ENCODE measurements around the gene FOSB. TPM values are rescaled to one million over a fixed set of nuclear protein-coding genes. Genes with fewer than 3 reads are reported as not detected.

The FOSB gene
- total RNA-seq, 1 donor from 2014 or later, result 13.3 TPM

- Mint-ChIP-seq H3K4me3 (ENCODE audit: unreplicated experiment) (peak overlapping the region; percentile 88), H3K9me3 (ENCODE audit: unreplicated experiment) (no peaks in the 10 kb centered on the region), H3K4me1 (ENCODE audit: low read depth, unreplicated experiment) (peaks cover 10% of the 10 kb centered on the region), H3K27me3 (ENCODE audit: low read depth, unreplicated experiment) (no peaks in the 10 kb centered on the region), H3K36me3 (ENCODE audit: low read depth, unreplicated experiment) (peaks cover 3% of the 10 kb centered on the region), H3K27ac (ENCODE audit: unreplicated experiment) (peak overlapping the region; percentile 97)
- Histone ChIP-seq H3K27me3 (ENCODE audit: insufficient read depth, low read length) (no peaks in the 10 kb centered on the region), H3K4me1 (ENCODE audit: insufficient read depth, low read length) (peaks cover 30% of the 10 kb centered on the region), H3K36me3 (ENCODE audit: insufficient read depth, low read length) (no peaks in the 10 kb centered on the region), H3K4me2 (ENCODE audit: low read length) (peak overlapping the region; percentile 97), H2AFZ (ENCODE audit: low read depth, low read length) (no peak overlapping the region), H3K4me3 (ENCODE audit: insufficient read depth, low read depth, low read length) (peak overlapping the region; percentile 76), H3K9me3 (ENCODE audit: insufficient read depth, low read depth, low read length) (no peaks in the 10 kb centered on the region), H3K79me2 (ENCODE audit: insufficient read depth, low read length) (no peaks in the 10 kb centered on the region), H4K20me1 (ENCODE audit: insufficient read depth, low read length) (peaks cover 26% of the 10 kb centered on the region), H3K9ac (ENCODE audit: low read length) (peak overlapping the region; percentile 96), H3K27ac (ENCODE audit: low read depth, low read length) (peak overlapping the region; percentile 93)
- FAIRE-seq (no peak), DNase-seq (ENCODE audit: low read depth) (no peak)
- TF ChIP-seq CTCF (IDR thresholded peaks at IDR 0.05; ENCODE audit: insufficient read depth, low read depth, low read length) (no peak), EZH2 (IDR thresholded peaks at IDR 0.05; ENCODE audit: insufficient read depth, low read length) (no peak)
Measured at GRCh38 chr19:45468159-45468651, 409 bp downstream of the FOSB start.

GRCh38 chr19:45468803-45469131 lies 971 bp downstream of the FOSB start:
- peak overlapping the region; percentile 88 for H3K4me3 Mint-ChIP-seq (ENCODE audit: unreplicated experiment)
- peaks cover 3% of the 10 kb centered on the region for H3K36me3 Mint-ChIP-seq (ENCODE audit: low read depth, unreplicated experiment)
- Histone ChIP-seq H3K36me3 (ENCODE audit: insufficient read depth, low read length) (no peaks in the 10 kb centered on the region), H4K20me1 (ENCODE audit: insufficient read depth, low read length) (peaks cover 26% of the 10 kb centered on the region), H3K27ac (ENCODE audit: low read depth, low read length) (peak overlapping the region; percentile 93), H3K9me3 (ENCODE audit: insufficient read depth, low read depth, low read length) (no peaks in the 10 kb centered on the region), H3K4me1 (ENCODE audit: insufficient read depth, low read length) (peaks cover 30% of the 10 kb centered on the region), H3K4me2 (ENCODE audit: low read length) (peak overlapping the region; percentile 97), H3K9ac (ENCODE audit: low read length) (peak overlapping the region; percentile 96), H3K27me3 (ENCODE audit: insufficient read depth, low read length) (no peaks in the 10 kb centered on the region), H3K4me3 (ENCODE audit: insufficient read depth, low read depth, low read length) (peak overlapping the region; percentile 76), H2AFZ (ENCODE audit: low read depth, low read length) (no peak overlapping the region), H3K79me2 (ENCODE audit: insufficient read depth, low read length) (no peaks in the 10 kb centered on the region)
- no peaks in the 10 kb centered on the region for H3K9me3 Mint-ChIP-seq (ENCODE audit: unreplicated experiment)
- DNase-seq (ENCODE audit: low read depth), result no peak
- peak overlapping the region; percentile 97 for H3K27ac Mint-ChIP-seq (ENCODE audit: unreplicated experiment)
- no peak for FAIRE-seq
- H3K27me3 Mint-ChIP-seq (ENCODE audit: low read depth, unreplicated experiment), result no peaks in the 10 kb centered on the region
- TF ChIP-seq EZH2 (IDR thresholded peaks at IDR 0.05; ENCODE audit: insufficient read depth, low read length) (no peak), CTCF (IDR thresholded peaks at IDR 0.05; ENCODE audit: insufficient read depth, low read depth, low read length) (no peak)
- H3K4me1 Mint-ChIP-seq (ENCODE audit: low read depth, unreplicated experiment), result peaks cover 10% of the 10 kb centered on the region

- peak overlapping the region; percentile 88 for H3K4me3 Mint-ChIP-seq (ENCODE audit: unreplicated experiment)
- Histone ChIP-seq H3K79me2 (ENCODE audit: insufficient read depth, low read length) (no peaks in the 10 kb centered on the region), H4K20me1 (ENCODE audit: insufficient read depth, low read length) (peaks cover 26% of the 10 kb centered on the region), H3K4me3 (ENCODE audit: insufficient read depth, low read depth, low read length) (peak overlapping the region; percentile 76), H3K4me2 (ENCODE audit: low read length) (peak overlapping the region; percentile 97), H3K36me3 (ENCODE audit: insufficient read depth, low read length) (no peaks in the 10 kb centered on the region), H3K27ac (ENCODE audit: low read depth, low read length) (peak overlapping the region; percentile 93), H3K9ac (ENCODE audit: low read length) (peak overlapping the region; percentile 96), H3K9me3 (ENCODE audit: insufficient read depth, low read depth, low read length) (no peaks in the 10 kb centered on the region), H2AFZ (ENCODE audit: low read depth, low read length) (no peak overlapping the region), H3K4me1 (ENCODE audit: insufficient read depth, low read length) (peaks cover 30% of the 10 kb centered on the region), H3K27me3 (ENCODE audit: insufficient read depth, low read length) (no peaks in the 10 kb centered on the region)
- no peaks in the 10 kb centered on the region for H3K27me3 Mint-ChIP-seq (ENCODE audit: low read depth, unreplicated experiment)
- TF ChIP-seq CTCF (IDR thresholded peaks at IDR 0.05; ENCODE audit: insufficient read depth, low read depth, low read length) (no peak), EZH2 (IDR thresholded peaks at IDR 0.05; ENCODE audit: insufficient read depth, low read length) (no peak)
- DNase-seq (ENCODE audit: low read depth) (peak; percentile 81), FAIRE-seq (peak; percentile 77)
- H3K4me1 Mint-ChIP-seq (ENCODE audit: low read depth, unreplicated experiment), result peaks cover 10% of the 10 kb centered on the region
- peak overlapping the region; percentile 97 for H3K27ac Mint-ChIP-seq (ENCODE audit: unreplicated experiment)
- H3K9me3 Mint-ChIP-seq (ENCODE audit: unreplicated experiment), result no peaks in the 10 kb centered on the region
- H3K36me3 Mint-ChIP-seq (ENCODE audit: low read depth, unreplicated experiment), result peaks cover 3% of the 10 kb centered on the region
Measured at GRCh38 chr19:45469132-45469944, 1.5 kb downstream of the FOSB start.
